PFSK-1 (cell line): ENCODE results near the gene TMC3.

Experiments
- POLR2AphosphoS5 ChIP-seq: IDR thresholded peaks from 2 replicates; pipeline ENCODE4 v1.6.1; 2012; ENCODE audit warnings: low read depth, mild to moderate bottlenecking, control low read depth, low read length, moderate library complexity
- SIN3A ChIP-seq: IDR thresholded peaks from 2 replicates; pipeline ENCODE4 v1.6.1; 2012; ENCODE audit warnings: mild to moderate bottlenecking, low read length, moderate library complexity, borderline replicate concordance; ENCODE audit not compliant: insufficient read depth
- TF ChIP-seq, protein P1 (sequence below), 2 experiments: IDR thresholded peaks; 2 replicates each; pipeline versions ENCODE4 v1.6.1 to v1.8.0; 2011 to 2012; ENCODE audit warnings: low read depth in 2 of 2, low read length in 2 of 2, control low read depth in 1 of 2, inconsistent platforms in 1 of 2, mild to moderate bottlenecking in 1 of 2, moderate library complexity in 1 of 2; ENCODE audit not compliant: insufficient read depth in 1 of 2

DNA sequence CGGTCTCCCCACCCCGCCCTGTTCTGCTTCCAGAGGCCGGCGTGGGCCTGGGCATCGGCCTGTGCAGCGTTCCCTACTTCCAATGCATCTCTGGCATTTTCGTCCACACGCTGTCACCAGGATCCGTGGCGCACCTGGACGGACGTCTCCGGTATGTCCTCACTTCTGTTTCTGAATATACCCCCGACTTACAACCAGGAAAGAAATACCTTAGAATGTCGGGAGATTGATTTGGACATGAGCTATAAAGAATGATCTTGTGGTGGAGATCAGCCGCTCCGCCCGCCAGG is 91.5 kb downstream of the TMC3 start:
- TF ChIP-seq, protein P1, sequence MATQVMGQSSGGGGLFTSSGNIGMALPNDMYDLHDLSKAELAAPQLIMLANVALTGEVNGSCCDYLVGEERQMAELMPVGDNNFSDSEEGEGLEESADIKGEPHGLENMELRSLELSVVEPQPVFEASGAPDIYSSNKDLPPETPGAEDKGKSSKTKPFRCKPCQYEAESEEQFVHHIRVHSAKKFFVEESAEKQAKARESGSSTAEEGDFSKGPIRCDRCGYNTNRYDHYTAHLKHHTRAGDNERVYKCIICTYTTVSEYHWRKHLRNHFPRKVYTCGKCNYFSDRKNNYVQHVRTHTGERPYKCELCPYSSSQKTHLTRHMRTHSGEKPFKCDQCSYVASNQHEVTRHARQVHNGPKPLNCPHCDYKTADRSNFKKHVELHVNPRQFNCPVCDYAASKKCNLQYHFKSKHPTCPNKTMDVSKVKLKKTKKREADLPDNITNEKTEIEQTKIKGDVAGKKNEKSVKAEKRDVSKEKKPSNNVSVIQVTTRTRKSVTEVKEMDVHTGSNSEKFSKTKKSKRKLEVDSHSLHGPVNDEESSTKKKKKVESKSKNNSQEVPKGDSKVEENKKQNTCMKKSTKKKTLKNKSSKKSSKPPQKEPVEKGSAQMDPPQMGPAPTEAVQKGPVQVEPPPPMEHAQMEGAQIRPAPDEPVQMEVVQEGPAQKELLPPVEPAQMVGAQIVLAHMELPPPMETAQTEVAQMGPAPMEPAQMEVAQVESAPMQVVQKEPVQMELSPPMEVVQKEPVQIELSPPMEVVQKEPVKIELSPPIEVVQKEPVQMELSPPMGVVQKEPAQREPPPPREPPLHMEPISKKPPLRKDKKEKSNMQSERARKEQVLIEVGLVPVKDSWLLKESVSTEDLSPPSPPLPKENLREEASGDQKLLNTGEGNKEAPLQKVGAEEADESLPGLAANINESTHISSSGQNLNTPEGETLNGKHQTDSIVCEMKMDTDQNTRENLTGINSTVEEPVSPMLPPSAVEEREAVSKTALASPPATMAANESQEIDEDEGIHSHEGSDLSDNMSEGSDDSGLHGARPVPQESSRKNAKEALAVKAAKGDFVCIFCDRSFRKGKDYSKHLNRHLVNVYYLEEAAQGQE (IDR thresholded peaks at IDR 0.05; ENCODE audit: insufficient read depth in 1 of 2, low read depth in 2 of 2, low read length in 2 of 2) = no peak
- TF ChIP-seq POLR2AphosphoS5 (no peak), SIN3A (no peak)
